ENCODE data around the gene RASL12.
"Not testable (repeated sequence)": the region's sequence is repeated elsewhere in the genome, so short reads cannot be mapped to it uniquely, and the experiment has no call there.

Gene RASL12

DNA sequence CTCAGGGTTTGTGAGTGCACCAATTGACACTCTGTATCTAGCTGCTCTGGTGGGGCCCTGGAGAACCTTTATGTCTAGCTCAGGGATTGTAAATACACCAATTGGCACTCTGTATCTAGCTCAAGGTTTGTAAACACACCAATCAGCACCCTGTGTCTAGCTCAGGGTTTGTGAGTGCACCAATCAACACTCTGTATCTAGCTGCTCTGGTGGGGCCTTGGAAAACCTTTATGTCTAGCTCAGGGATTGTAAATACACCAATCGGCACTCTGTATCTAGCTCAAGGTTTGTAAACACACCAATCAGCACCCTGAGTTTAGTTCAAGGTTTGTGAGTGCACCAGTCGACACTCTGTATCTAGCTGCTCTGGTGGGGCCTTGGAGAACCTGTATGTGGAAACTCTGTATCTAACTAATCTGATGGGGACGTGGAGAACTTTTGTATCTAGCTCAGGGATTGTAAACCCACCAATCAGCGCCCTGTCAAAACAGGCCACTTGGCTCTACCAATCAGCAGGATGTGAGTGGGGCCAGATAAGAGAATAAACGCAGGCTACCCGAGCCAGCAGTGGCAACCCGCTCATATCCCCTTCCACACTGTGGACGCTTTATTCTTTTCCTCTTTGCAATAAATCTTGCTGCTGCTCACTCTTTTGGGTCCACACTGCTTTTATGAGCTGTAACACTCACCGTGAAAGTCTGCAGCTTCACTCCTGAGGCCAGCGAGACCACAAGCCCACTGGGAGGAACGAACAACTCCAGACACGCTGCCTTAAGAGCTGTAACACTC lies 8.0 kb upstream of the RASL12 start:
- not testable (repeated sequence) for DNase-seq (ENCODE audit: low read depth)

- not testable (repeated sequence) for DNase-seq (ENCODE audit: low read depth)
These were observed 7.2 kb upstream of the RASL12 start for GRCh38 chr15:65074946-65075345.

GRCh38 chr15:65072617-65073016 lies 4.8 kb upstream of the RASL12 start:
- DNase-seq (ENCODE audit: low read depth): no peak

- DNase-seq (ENCODE audit: low read depth): no peak
These were observed 4.2 kb upstream of the RASL12 start for GRCh38 chr15:65072027-65072426.

GRCh38 chr15:65071381-65071811 lies 3.6 kb upstream of the RASL12 start:
- DNase-seq (ENCODE audit: low read depth): no peak

DNA sequence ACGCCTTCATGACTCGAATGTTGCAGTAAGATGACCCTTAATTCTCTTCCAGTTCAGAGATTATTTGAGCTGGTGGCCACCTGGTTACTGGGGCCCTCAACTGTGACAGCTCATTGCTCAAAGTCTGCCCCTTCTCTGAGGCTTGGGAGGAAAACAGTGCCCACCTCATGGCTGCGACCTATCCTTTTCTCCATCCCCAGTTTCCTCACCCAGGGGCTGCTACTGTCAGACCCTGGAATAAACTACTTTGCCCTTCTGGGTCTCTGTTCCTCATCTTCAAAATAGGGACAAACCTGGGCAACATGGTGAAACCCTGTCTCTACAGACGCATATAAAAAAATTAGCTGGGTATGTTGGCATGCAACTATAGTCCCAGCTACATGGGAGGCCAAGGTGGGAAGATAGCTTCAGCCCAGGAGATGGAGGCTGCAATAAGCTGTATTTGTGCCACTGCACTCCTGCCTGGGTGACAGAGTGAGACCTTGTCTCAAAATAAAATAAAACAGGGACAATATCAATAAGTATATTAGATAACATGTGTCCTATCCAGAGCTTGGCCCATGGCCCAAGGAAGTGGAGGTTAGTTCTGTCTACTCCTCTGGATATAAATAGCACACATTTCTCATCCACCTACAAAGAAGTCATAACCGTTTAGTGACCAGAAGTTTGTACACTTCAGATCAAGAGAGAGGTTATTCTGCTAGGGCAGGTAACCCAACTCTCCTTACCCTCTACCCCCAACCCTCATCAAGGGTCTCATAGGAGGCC lies 2.2 kb upstream of the RASL12 start:
- no peak for DNase-seq (ENCODE audit: low read depth)

GRCh38 chr15:65069179-65069578 lies 1.4 kb upstream of the RASL12 start:
- no peak for DNase-seq (ENCODE audit: low read depth)

DNA sequence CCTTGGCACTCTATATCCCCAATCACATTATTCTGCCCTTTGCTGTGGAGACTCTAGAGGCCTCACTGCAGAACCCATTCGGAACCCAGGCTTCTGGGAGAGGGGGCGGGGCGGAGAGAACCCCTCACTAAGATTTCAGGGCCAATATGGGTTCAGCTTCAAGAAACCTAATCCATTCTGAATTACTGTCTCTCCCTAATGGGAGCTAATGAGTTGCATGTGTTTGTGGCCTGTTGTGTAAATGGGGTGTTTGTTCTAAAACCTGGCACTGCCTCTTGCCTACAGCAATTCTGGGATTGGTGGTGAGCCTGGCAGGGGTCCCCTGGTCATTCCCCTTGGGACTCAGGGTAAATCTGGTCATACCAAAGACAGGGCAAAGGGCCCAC lies 605 bp upstream of the RASL12 start:
- DNase-seq (ENCODE audit: low read depth): no peak

DNA sequence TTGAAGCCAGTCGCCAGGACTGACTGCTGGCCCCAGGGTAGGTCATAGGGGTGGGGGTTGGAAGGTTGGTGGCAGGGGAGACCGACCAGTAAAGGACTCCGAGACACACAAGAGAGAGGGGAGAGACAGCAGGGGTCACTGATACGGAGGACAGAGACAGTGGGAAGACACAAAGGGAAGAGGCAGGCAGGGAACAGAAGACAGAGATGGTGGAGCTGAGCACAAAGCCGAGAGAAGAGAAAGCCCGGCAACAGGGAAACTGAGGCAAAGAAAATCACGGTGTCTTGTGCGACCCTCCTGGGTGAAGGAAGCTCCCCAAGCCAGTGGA lies 510 bp downstream of the RASL12 start:
- DNase-seq (ENCODE audit: low read depth): no peak

GRCh38 chr15:65066635-65067316 lies 1.0 kb downstream of the RASL12 start:
- no peak for DNase-seq (ENCODE audit: low read depth)

GRCh38 chr15:65066001-65066634 lies 1.7 kb downstream of the RASL12 start:
- no peak for DNase-seq (ENCODE audit: low read depth)

DNA sequence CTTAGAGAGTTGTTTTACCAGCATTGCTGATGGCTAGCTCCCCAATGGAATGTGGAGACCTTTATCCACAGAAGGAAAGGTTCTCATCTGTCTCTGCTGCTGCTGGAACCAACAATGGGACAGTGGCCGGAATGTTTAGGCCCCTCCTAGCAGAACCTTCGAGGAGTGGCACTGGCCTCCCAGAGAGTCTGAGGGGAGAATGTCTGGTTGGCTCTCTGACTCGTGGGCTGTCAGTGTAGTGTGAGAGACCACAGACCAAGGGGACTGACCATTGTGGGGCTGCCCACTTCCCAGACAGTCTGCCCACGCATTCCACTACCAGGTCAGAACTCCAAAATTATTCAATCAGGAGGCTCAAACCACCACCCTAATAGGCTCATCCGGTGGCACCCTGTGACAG lies 5.1 kb downstream of the RASL12 start:
- DNase-seq (ENCODE audit: low read depth): no peak

DNA sequence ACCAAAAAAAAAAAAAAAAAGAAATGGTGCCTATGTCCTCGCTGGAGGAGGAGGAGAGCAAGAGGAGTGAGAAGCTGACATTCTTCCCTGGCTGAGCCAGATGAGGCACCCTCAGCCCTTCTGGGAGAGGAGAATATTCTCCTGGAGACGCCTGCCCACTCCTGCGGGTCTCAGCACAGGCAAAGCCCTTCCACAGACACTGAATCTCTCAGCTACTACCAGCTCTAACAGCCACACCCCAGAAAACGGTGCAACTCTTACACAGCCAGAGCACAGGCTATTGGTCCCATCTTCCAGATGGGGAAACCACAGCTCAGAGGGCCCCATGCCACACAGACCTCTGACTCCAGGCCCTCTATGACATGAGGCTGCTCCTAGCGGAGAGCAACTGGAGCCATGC lies 5.7 kb downstream of the RASL12 start:
- DNase-seq (ENCODE audit: low read depth): no peak

DNA sequence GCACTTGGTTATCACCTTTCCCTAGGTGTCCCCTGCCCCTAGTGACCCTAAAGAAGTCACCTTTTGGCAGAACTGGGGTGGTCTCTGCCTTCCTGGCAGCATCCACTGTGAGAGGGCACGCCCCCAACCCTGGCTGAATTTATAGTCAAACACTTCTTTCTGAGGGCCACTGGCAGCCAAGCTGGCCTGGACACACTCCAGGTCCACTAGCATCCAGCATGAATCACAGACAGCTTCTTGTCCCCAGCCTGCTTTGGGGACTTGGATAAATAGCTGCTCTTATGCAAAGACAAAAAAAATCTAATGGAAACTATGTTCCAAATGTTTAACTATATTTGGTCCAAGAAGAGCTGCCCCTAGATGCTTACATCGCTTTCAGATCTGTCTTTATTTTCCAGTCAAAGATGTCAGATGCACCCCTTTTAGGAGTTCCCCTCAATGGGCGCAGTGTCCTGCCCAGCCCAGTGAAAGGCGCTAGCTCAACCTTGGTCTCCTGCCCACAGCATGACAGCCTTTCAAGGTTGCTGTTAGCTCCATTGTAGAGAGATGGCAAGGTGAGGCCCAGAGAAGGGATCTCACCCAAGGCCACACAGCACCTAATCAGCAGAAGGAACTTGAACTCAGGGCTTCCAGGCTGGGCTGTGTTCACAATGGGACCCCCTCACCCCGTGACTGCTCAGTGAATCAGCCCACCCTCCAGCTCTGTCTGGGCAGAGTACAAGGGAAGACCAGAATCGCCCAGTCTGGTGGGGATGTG lies 7.0 kb downstream of the RASL12 start:
- no peak for DNase-seq (ENCODE audit: low read depth)

DNA sequence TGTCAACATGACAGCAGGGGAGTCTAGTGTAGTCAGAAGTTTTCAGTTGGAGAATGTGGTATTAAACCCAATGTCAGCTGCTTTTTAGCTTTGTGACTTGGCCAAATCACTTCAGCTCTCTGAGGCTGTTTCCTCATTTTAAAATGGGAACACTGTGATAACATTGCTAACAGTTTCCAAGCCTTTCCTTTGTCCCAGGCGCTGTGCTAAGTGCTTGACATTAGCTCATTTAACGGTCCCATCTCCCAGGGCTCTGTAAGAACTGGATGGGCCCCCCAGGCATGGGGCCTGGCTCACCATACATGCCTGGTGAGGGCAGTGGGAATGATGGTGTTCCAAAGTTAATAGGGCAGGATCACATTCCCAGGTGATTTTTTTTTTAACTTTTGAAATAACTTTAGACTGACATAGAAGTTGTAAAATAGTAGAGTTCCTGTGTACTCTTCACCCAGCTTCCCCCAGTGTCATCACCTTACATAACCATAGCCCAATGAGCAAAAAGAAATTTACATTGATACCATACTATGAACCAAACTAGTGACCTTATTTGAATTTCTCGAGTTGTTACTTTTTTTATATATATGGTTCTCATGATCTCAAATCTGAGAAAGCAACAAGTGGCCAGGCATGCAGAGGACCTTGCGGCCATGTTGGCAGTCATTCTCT lies 7.7 kb downstream of the RASL12 start:
- DNase-seq (ENCODE audit: low read depth): no peak

GRCh38 chr15:65059369-65059750 lies 8.4 kb downstream of the RASL12 start:
- no peak for DNase-seq (ENCODE audit: low read depth)

DNA sequence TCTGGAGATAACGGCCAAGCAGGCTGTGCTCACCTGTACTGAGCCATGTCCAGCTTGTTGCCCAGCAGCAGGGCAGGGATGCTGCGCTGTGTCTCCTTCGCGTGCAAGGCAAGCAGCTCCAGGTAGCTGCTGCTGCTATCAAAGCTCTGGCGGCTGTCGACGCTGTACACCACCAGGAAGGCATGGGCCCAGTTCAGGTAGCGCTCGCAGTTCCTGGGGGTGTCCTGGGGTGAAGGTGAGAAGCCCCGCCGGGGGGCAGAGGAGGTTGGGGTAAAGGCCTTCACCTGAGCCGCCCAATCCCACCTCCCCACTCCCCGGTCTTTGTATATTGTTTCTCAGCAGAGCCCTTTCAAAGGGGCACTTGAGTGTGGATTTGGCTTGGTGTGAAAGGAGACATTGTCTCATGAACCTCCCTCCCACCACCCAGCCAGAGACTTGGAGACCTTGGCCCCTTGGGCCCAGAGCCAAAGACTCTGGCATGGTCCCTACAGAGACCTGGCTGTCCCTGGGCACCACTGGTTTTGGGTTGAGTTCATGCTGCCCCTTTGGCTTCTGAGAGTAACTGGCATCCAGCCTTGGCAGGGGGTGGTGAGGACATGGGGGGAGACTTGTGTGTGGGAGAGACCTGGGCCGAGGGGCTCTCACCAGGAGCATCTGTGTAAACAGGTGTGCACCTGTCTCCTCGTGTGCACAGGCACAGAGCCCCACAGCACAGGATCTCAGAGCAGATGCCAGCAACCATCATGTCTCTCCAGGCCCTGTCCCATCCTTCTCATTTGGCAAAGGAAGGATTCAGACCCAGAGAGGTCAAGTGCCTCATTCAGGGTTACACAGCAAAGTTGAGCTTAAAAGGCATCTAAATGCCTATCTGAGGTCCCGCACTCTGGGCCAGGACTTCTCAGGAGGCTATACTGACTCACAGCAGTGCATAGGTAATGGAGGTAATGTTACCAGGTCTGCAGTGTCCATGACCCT lies 9.1 kb downstream of the RASL12 start:
- no peak for DNase-seq (ENCODE audit: low read depth)

GRCh38 chr15:65057549-65057940 lies 10.2 kb downstream of the RASL12 start:
- DNase-seq (ENCODE audit: low read depth): no peak

GRCh38 chr15:65056868-65057548 lies 10.8 kb downstream of the RASL12 start:
- DNase-seq (ENCODE audit: low read depth): no peak

DNA sequence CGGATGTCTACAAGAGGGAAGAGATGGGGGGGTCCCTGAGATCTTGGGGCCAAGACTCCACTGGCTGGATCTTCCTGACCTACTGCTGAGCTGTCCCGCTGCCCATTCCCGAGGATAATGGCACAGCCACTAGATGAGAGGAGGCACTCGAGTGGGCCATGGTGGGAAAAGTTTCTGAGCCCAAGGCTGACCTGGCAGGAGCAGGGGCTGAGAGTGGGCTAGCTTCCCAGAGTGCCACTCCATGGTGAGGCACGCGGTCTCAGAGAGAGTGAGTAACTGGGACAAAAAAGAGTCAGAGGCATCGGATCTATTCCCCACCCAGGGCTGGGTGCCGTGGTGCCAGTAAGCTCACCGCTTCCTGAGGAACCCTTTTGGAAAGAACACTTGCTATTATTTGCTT lies 11.7 kb downstream of the RASL12 start:
- DNase-seq (ENCODE audit: low read depth): no peak
